ENCODE data around the gene FOXA1.

GRCh38 chr14:37616853-37617252 is 21.8 kb upstream of the FOXA1 start:
- TF ChIP-seq CTCF (conservative IDR thresholded peaks at IDR 0.05; ENCODE audit: low read depth, low read length) (no peak), EZH2 (IDR thresholded peaks at IDR 0.05; ENCODE audit: borderline replicate concordance, low read depth, low read length, poor library complexity, severe bottlenecking) (no peak)

Measured in A673 (cell line).